ENCODE measurements around the gene RABAC1. TPM values are rescaled to one million over a fixed set of nuclear protein-coding genes. Genes with fewer than 3 reads are reported as not detected.

Gene RABAC1
- total and polyA plus RNA-seq, 2 of the 4 experiments (the other 2 are of a cell fraction) = 117 to 276 TPM

GRCh38 chr19:41936416-41936850 lies 22.7 kb downstream of the RABAC1 start:
- no peak overlapping the region for H3K4ac ChIP-seq (ENCODE audit: low read depth, low read length)
- no peak overlapping the region for H3K23ac ChIP-seq (ENCODE audit: low read depth, low read length)
- H4K91ac ChIP-seq (ENCODE audit: insufficient read depth, low read depth, low read length) = no peak overlapping the region
- no peak overlapping the region for H2AK9ac ChIP-seq (replicated peaks; ENCODE audit: low read depth, low read length, poor library complexity)
- in situ Hi-C loops (cut with MboI; ENCODE audit: low sequenced_read_pairs) (no loop called here), dilution Hi-C loops (cut with HindIII; ENCODE audit: low sequenced_read_pairs, unreplicated experiment) (no loop called here), intact Hi-C loops (cut with micrococcal nuclease) (no loop called here)
- no peaks in the 10 kb centered on the region for H3K9me3 ChIP-seq (ENCODE audit: control insufficient read depth, insufficient read depth, low read length)
- no peak for TF ChIP-seq ELK1 (IDR thresholded peaks at IDR 0.05; ENCODE audit: borderline replicate concordance, low read depth, low read length)
- no peak for TF ChIP-seq MAZ (IDR thresholded peaks at IDR 0.05; ENCODE audit: borderline replicate concordance, low read depth, low read length)
- no peaks in the 10 kb centered on the region for H3K36me3 ChIP-seq (ENCODE audit: control insufficient read depth, insufficient read depth, low read length)
- DNase-seq (no peak), ATAC-seq (ENCODE audit: low read depth) (peak; percentile 16)
- no TSS peak for BruUV-seq (replicated peaks)
- H3K9ac ChIP-seq (ENCODE audit: low read depth, low read length) = no peak overlapping the region
- peak overlapping the region; percentile 43; the same call in 1 of the 2 replicates for H3K4me2 ChIP-seq (ENCODE audit: low read depth, low read length)
- no peak overlapping the region for H2BK120ac ChIP-seq (ENCODE audit: low read depth, low read length)
- H3K14ac ChIP-seq (replicated peaks; ENCODE audit: low read depth, low read length) = no peak overlapping the region
- no peak overlapping the region for H3K27ac ChIP-seq (ENCODE audit: insufficient read depth, low read length)
- no peak overlapping the region for H3K56ac ChIP-seq (ENCODE audit: extremely low read depth, insufficient read depth, low read length)
- H3K9me1 ChIP-seq (ENCODE audit: insufficient read depth, low read length) = no peaks in the 10 kb centered on the region
- H3K4me3 ChIP-seq (ENCODE audit: insufficient read depth, low read depth, low read length) = no peak overlapping the region
- H3K4me1 ChIP-seq (ENCODE audit: control insufficient read depth, insufficient read depth, low read length) = peaks cover 12% of the 10 kb centered on the region
- peak overlapping the region; percentile 68 for H2AK5ac ChIP-seq (ENCODE audit: low read depth, low read length)
- ChIA-PET POLR2A (ENCODE audit: unreplicated experiment) (no interaction called here), CTCF (interaction anchor here (0.6 to 1.2 kb wide), 3 partner anchors 16 to 62 kb away, joined by 3 to 4 read pairs (median 3); no protein-coding TSS in a partner anchor)
- H3K18ac ChIP-seq (ENCODE audit: low read depth, low read length) = no peak overlapping the region
- WGBS, 2 experiments (ENCODE audit: extremely low coverage in 2 of 2, insufficient read length in 1 of 2) = 0% methylated on average over 1 of the region's 8 CpGs; no CpG with 5 or more reads in 1 of the 2 experiments
- H2BK15ac ChIP-seq (ENCODE audit: low read depth, low read length) = no peak overlapping the region
- H3K27me3 ChIP-seq (ENCODE audit: control insufficient read depth, insufficient read depth, low read length) = peaks cover 46% of the 10 kb centered on the region
- H3K79me1 ChIP-seq (ENCODE audit: low read depth in 1 of 2, low read length in 2 of 2) = no peaks in the 10 kb centered on the region
- no peak overlapping the region for H2BK5ac ChIP-seq (ENCODE audit: low read depth, low read length, poor library complexity, severe bottlenecking)
- H4K5ac ChIP-seq (ENCODE audit: low read depth, low read length) = no peak overlapping the region
- peaks cover 4% of the 10 kb centered on the region for H4K20me1 ChIP-seq (ENCODE audit: insufficient read depth, low read length)
- H4K8ac ChIP-seq (ENCODE audit: low read depth in 2 of 2, low read length in 2 of 2) = no peak overlapping the region
- H2AFZ ChIP-seq (replicated peaks; ENCODE audit: low read length, poor library complexity) = peak overlapping the region; percentile 48
- H2BK20ac ChIP-seq (ENCODE audit: low read depth, low read length) = no peak overlapping the region

Measured in IMR-90 (cell line).